DMS153 (cell line): ENCODE measurements around the gene ZNF750.

Experiments
- DNase-seq: peaks from one replicate; lab custom pipeline; 2025; lab: John Stamatoyannopoulos, UW

The ZNF750 gene

DNA sequence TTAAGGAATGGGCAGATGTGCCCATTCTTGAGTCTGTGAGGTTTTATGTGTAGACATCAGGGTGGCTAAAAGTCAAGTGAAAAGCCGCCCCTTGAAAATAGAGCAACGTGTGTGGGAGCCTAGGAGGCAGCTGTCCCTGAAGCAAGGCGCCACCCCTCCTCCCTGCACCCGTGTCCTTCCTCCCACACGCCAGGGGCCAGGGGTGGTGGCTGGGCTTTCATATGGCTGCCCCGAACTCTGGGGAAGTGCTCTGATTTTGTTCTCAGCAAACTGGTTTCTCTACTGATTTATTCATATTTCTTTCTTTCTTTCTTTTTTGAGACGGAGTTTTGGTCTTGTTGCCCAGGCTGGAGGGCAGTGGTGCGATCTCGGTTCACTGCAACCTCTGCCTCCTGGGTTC is 4.7 kb downstream of the ZNF750 start:
- no peak for DNase-seq

DNA sequence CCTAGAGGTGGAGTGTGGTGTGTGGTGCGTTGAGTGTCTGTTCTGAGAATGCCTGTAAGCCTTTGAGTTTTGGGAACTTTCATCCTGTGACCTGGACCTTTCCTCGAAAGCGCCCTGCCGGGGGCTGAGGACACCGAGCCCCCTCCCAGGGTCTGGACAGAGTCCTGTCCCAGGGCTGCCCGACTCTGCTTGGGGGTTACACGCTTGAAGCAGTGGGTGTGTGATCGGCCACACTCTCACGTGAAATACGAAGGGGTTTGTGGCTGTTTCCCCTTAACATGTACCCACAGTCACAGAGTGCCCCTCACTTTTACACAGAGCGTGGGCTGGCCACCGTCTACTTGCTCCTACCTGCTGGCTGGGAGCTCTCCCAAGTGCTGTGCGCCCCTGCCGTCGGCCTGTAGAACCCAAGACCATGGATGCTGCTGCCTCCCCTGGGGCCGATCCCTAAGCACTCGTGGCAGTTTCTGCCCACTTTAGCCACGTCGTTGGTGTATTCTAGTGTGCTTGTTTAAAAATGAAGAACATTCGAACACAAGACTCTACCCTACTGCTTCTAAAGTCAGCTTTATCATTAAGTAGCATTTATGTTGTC is 6.8 kb downstream of the ZNF750 start:
- no peak for DNase-seq

DNA sequence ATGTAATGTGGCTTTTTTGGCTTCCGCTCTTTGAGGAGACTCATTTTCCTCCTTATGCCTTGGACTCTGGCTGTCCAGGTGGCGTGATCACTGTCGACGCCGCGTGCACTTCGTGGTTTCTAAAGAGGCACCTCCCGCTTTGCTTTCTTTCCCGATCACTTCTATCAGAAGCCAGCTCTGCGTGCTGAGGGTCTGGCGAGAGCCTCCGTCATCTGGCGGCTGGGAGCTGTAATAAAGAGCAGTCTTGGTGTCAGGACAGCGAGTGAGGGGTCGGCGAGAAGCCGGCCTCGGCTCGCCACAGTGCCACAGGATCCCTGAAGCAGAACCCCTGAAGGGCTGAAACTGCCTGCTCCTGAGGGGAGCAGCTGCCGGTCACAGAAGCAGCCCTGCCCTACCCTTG is 7.4 kb downstream of the ZNF750 start:
- DNase-seq, result no peak

DNA sequence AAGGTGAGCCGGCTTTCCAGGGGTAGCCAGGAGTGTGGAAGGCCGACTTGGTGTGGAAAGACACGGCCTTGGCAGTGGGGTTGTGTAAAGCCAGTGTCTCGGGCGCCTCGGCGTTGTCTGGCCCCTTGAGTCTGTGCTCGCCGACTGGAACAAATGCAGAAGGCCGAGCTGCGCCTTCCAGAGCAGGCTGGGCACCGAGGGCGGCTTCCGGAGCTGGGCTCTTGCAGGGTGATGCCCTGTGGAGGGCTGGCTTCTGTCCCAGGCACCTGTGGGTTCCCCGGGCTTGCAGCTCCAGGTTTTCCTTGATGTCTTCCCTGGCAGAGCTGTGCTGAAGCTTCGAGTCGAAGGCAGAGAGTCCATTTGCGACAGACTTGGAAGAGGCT is 8.0 kb downstream of the ZNF750 start:
- no peak for DNase-seq

DNA sequence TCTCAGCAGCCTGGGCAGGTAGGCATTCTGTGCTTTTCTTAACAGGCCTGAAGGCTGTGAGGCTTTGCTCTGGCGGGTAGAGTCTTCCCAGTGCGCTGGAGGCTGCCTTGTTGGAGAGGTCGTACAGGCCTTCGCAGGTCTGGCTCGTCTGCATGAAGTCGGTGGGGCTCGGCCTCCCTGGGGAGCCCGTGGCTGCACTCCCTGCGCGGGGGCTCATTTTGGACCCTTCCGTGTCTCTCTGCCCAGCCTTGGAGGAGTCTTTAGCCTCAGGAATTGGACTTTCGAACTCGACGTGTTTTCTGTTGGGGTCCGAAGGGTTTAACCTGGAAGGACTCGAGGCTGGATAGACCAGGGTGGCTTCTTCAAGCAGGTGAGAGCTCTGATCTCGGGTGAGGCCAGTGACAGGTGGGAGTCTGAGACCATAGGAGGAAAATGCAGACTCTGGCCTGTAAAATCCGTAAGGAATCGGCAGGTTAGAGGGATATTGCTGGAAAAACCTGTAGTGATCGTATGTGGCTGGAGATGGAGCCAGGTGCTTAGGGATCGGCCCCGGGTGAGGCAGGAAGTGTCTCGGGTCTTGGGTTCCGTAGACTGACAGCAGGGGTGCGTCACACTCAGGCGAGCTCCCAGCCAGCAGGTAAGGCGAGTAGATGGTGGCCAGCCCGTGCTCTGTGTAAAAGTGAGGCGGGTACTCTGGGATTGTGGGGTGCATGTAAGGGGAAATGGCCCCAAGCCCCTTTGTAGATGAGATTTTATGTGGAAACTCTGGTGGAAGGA is 8.6 kb downstream of the ZNF750 start:
- DNase-seq, result no peak

DNA sequence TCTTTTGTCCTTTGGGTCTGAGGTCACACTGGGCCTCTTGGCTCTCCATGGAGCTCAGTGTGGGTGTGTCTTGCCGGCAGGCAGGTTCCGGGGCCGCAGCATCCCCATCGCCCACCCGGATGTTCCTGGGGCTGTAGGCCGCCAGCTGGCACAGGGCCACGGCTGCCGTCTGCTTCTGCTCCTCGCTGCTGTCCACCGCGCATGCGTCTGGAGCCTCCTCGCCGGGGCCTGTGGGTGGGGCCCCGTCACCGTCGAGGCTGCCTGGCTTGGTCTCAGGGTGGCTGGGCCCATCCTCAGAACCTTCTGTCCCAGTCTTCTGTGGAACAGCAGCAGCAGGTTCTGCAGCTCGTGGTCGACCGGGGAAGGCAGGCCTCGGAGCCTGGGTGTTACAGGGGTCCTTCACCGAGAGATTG is 9.6 kb downstream of the ZNF750 start:
- DNase-seq, result peak; percentile 67

DNA sequence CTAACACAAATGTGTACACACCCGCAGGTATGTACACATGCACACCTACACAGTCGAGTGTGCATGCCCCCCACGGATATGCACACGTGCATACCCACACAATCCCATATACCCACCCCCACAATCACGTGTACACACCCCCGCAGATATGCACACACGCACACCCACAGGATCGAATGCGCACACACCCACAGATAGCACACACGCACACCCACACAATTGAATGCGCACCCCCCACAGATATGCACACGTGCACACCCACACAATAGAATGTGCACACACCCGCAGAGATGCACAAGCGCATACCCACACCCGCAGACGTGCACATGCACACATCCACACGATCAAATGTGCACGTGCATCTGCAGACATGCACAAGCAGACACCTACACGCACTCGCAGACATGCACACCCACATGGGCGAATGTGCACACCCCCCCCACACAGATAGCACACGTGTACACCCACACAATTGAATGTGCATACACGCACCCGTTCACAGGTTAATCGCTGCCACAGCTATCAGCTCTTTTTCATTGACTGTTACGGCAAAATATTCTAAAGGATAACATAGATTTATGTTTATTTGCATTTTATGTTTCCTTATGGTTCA is 10.8 kb downstream of the ZNF750 start:
- DNase-seq, result no peak

DNA sequence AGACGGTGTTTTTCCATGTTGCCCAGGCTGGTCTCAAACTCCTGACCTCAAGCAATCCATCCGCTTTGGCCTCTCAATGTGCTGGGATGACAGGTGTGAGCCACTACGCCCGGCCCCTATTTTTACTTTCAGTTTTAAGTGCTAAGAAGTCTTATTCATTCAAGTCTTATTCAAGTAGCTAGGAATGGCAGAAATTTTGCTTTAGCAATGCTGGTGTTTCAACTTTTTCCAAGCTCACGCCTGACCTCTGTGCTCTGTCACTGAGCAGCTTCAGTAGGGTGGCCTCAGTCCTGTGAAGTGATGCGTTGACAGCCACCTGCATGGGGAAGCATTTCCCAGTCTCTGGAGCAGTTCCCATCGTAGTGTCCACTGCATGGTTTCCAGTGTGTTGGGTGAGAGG is 12.9 kb downstream of the ZNF750 start:
- DNase-seq, result no peak

DNA sequence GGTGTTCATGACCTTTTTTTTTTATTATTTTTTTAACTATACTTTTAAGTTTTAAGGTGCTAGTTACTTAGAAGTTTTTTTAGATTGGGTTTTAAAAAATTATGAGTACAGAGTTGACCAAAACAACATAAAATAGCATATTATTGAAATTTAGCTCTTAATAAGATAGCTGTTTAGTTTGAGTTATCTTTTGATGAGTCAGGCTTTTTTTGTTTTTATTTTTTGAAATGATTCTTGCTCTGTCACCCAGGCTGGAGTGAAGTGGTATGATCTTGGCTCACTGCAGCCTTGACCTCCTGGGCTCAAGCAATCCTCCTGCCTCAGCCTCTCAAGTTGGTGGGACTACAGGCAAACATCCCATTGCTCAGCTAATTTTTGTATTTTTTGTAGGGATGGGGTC is 13.6 kb downstream of the ZNF750 start:
- DNase-seq, result no peak

DNA sequence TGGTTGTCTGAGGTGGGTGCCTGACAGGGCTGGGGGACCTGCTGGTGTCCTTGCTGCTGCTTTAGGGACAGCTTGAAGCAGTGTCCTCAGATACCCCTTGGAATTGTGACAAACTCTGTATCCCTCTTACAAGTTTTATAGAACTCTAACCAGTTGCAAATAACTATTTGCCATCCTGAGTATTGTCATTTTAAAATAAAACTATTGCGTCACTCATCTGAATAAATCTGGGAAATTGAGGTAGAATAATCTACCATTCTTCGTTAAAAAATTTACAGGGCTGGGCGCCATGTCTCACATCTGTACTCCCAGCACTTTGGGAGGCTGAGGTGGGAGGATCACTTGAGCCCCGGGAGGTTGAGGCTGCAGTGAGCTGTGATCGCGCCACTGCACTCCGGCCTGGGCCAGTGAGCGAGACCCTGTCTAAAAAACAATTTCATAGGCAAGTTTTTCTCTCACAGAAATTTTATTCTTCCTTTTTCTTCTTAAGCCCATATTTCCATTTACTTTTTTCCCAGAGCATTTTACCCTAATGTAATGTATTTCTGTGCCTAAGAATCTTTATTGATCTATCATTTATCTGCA is 14.2 kb downstream of the ZNF750 start:
- DNase-seq, result no peak

DNA sequence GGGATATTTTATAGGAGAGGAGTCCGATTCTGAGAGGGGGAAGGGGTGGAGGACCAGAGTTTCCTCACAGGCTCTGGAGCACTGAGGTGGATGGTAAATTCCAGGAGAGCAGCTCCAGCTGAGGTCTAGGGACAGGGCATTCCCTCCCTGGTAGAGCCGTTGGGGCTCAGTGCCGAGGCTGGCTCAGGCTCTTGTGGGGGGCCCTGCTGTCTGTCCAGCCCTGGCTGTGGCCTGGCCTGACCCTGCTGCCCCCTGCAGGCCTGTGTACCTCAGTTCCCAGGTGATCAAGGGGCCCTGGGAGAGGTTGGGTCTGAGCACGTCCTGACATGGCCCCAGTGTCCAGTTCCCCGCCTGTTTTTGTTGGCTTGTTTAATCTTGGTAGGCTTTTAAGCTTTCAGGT is 16.8 kb downstream of the ZNF750 start:
- DNase-seq, result no peak

DNA sequence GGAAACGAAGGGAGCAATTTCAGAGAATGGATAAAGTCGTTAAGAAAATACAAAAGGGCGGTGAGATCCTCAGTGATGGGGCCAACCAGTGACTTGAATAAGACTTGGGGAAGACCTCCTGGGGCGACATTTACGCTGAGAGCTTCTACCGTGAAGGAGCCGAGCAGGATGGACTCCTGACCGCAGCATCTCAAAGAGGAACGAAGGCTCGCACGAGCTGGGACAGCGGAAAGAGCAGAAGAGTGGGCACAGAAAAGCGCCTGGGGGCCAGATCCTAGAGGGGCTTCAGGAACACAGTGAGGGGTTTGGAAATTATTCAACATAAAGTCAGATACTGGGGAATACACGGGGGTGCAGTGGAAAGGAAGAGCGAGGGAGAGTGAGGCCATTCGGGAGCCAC is 17.5 kb downstream of the ZNF750 start:
- DNase-seq, result no peak

DNA sequence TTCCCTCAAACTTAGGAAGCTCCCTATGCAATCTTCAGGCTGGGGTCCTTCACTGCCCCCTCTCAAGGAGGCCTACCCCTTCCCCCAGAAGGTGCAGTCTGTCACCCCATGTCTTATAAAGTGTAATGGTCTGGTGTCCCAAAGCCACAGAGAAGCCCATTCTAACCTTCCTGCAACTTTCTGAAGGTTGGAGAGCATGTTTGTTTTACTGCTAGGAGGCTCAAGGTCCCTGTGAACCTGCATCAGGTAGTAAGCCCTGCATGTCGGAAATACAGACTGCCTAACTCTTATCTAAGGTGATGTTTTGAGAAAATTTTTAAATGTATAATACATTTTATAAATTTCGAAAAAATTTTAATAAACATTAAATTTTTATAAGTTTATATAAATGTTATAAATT is 18.3 kb downstream of the ZNF750 start:
- DNase-seq, result no peak

DNA sequence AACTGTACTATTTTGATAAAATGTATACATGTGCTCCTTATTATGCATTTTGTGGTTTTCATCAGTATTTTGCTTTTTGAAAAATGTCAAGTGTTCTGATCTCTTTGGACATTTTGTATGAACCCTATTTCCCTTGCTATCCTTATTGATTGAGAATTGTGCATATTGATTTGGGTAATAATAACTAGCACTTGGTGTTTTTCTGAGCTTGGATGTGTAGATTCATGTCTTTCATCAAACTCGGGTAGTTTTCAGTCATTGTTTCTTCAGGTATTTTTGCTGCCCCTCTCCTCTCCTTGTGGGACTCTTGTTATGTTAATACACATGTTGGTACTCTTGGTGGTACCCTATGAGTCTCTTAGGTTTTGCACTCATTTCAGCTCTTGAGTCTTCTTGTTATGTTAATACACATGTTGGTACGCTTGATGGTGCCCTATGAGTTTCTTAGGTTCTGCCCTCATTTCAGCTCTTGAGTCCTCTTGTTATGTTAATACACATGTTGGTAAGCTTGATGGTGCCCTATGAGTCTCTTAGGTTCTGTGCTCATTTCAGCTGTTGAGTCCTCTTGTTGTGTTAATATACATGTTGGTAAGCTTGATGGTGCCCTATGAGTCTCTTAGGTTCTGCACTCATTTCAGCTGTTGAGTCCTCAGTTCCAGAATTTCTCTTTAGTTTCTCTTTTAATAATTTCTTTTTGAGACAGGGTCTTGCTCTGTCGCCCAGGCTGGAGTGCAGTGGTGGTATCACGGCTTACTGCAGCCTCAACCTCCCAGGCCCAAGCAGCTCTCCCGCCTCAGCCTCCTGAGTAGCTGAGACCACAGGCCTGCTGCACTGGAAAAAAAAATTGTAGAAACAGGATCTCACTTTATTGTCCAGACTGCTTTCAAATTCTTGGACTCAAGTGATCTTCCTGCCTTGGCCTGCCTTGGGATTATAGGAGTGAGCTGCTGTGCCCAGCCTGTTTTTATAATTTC is 19.3 kb downstream of the ZNF750 start:
- no peak for DNase-seq

DNA sequence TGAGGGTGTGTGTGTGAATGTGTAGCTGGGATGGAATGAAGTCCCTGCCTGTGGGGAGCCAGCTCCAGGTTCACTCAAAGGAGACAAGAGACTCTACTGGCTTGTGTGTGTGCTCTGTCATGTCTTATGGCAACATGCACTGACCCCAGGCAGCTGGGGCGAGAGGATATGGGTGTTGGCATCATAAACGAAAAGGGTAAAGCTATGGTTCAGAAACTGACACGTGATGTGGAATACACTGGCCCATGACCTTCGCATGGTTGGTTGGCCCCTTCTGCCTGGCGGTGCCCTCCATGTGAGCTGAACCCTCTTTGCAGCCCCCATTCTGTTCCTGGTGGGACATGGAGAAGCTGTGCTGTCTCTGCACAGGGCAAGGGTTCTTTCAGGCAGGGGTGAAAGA is 21.9 kb downstream of the ZNF750 start:
- DNase-seq, result no peak

DNA sequence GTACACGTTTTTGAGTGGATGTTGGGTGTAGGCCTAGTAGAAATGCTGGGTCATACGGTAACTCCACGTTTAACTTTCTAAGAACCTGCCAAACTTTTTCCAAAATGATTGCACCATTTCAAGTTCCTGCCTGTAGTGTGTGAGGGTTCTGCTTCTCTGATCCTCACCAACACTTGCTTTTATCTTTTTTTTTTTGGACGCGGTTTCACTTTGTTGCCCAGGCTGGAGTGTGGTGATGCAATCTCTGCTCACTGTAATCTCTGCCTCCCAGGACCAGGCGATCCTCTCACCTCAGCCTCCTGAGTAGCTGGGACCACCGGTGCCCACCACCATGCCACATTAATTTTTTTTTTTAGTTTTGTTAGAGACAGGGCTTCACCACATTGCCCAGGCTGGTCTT is 23.5 kb downstream of the ZNF750 start:
- no peak for DNase-seq

DNA sequence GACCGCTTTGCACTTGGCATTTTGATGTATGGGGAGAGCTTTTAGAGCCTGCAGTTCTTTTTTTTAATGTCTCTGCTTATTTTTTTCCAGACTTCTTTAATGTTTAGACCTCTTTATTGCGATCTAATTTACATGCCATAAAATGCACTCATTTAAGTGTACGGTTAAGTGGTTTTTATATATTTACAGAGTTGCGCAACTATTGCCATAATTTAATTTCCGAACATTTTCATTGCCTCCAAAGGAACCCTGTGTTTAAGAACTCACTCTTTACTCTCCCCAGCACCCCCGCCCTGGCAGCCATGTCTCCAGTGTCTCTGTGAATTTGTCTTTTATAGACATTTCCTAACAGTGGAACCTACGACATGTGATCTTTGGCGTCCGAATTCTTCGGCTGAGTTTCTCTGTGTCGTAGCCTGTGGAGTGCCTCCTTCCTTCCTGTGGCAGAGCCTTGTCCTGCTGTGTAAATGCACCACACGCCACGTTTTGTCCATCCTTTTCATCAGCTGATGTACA is 24.0 kb downstream of the ZNF750 start:
- DNase-seq, result no peak

DNA sequence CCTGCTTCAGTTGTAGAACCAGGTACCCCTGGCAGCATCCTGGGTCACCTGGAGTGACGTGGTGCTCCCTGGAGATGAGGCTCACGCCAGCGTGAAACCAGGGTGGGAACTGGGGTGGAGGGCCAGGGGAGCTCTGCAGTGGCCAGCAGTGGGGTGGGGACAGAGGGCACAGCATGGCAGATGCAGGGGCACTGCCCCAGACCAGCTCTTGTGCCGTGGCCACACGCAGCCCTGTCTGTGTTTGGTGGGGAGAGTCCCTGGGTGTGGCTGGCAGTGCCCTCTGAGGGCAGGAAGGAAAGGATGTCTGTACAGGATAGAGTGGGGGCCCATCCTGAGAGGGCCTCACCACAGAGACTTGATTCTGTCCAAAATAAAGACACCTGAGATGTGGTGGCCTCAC is 24.5 kb downstream of the ZNF750 start:
- DNase-seq, result no peak

DNA sequence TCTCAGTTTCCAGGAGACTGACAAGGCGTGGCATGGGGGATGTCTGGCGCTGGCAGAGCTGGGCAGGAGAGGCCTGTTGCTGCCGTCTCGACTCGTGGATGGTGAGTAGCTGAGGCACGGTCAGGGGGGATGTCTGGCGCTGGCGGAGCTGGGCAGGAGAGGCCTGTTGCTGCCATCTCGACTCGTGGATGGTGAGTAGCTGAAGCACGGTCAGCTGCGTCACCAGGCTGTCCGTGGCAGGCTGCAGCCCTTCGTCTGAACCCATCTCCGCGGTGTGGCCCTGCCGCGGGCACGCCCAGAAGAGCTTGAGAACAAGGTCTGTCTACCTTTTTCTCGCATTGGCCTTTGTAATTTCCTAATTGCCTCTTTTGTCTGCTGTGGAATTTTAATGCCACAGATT is 25.0 kb downstream of the ZNF750 start:
- DNase-seq, result no peak

DNA sequence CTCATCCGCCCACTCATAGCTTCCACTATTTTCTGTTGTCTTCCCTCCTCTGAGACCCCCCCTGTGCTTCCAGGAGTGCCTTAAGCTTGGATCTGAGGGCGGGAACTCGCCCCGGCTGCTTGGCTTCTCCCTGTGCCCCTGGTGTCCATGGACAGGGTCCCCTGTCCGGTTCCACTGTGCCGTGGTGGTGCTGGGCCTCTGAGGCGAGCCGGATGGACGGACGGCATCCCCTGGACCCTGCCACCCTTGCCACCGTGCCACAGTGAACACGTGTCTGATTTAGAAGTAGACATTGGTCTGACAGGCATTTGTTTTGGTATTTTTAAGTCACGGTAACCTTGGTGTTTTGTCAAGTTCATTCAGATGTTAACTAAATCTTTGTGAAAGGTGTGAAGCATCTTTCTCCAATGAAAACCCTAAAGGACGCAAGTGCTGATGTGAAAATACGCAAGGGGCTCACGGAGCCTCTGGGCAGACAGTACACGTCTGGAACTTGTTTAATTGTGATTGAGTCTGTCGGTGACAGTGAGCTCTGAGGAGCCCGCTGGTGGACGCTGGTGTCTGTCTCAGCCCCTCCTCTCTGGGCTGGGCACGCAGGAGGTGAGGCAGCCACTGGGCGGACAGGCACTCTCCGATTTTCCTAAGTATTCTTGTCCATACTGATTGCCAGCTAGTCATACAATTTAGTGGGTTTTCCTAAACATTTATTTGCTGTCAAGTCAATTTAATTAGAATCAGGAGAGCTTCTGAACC is 26.3 kb downstream of the ZNF750 start:
- DNase-seq, result no peak

DNA sequence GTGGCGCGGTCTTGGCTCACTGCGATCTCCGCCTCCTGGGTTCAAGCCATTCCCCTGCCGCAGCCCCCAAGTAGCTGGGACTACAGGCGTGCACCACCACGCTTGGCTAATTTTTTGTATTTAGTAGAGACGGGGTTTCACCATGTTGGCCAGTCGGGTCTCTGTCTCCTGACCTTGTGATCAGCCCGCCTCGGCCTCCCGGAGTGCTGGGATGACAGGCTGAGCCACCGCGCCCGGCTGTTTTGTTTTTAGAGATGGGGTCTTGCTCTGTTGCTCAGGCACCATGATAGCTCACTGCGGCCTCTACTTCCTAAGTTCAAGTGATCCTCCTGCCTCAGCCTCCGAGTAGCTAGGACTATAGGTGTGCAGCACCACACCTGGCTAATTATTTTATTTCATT is 27.2 kb downstream of the ZNF750 start:
- no peak for DNase-seq
